Astrocyte (in vitro differentiated cells and primary cell): ENCODE data around the gene SAMHD1. TPM values are rescaled to one million over a fixed set of nuclear protein-coding genes. Genes with fewer than 3 reads are reported as not detected.

Source experiments
- DNase-seq: peaks from one replicate; pipeline ENCODE4 v3.0.0-alpha.2; 2010; ENCODE audit warnings: low read depth
- FAIRE-seq: peaks from 2 replicates; lab custom pipeline; 2011; peaks lifted over from hg19 to GRCh38; lab: Jason Lieb, UNC
- H2AFZ ChIP-seq: 2 replicates; pipeline ENCODE4 v1.6.0; 2012; ENCODE audit warnings: low read depth, low read length, inconsistent platforms
- H3K27ac ChIP-seq: 2 replicates; pipeline ENCODE4 v1.5.1; 2011; ENCODE audit warnings: low read depth, low read length, inconsistent platforms
- H3K27me3 ChIP-seq: 2 replicates; pipeline ENCODE4 v1.6.0; 2011; ENCODE audit warnings: low read length, inconsistent platforms; ENCODE audit not compliant: insufficient read depth
- H3K36me3 ChIP-seq: 2 replicates; pipeline ENCODE4 v1.5.1; 2011; ENCODE audit warnings: low read length, inconsistent platforms; ENCODE audit not compliant: insufficient read depth
- H3K4me1 ChIP-seq: 2 replicates; pipeline ENCODE4 v1.5.1; 2011; ENCODE audit warnings: low read length, inconsistent platforms; ENCODE audit not compliant: insufficient read depth
- H3K4me2 ChIP-seq: 2 replicates; pipeline ENCODE4 v1.6.0; 2012; ENCODE audit warnings: low read length, inconsistent platforms
- H3K4me3 ChIP-seq: 2 replicates; pipeline ENCODE4 v1.5.1; 2011; ENCODE audit warnings: low read depth, mild to moderate bottlenecking, low read length, inconsistent platforms; ENCODE audit not compliant: insufficient read depth
- H3K79me2 ChIP-seq: 2 replicates; pipeline ENCODE4 v1.6.0; 2012; ENCODE audit warnings: mild to moderate bottlenecking, low read length, inconsistent platforms; ENCODE audit not compliant: insufficient read depth
- H3K9ac ChIP-seq: 2 replicates; pipeline ENCODE4 v1.6.0; 2012; ENCODE audit warnings: mild to moderate bottlenecking, low read length, inconsistent platforms
- H3K9me3 ChIP-seq: 2 replicates; pipeline ENCODE4 v1.5.1; 2012; ENCODE audit warnings: low read depth, mild to moderate bottlenecking, low read length, inconsistent platforms; ENCODE audit not compliant: insufficient read depth
- H4K20me1 ChIP-seq: 2 replicates; pipeline ENCODE4 v1.6.0; 2012; ENCODE audit warnings: low read length, inconsistent platforms; ENCODE audit not compliant: insufficient read depth
- H3K27ac Mint-ChIP-seq: one replicate; pipeline ENCODE4 v1.8.0; 2021; ENCODE audit warnings: mild to moderate bottlenecking, mixed read lengths; ENCODE audit not compliant: unreplicated experiment
- H3K27me3 Mint-ChIP-seq: one replicate; pipeline ENCODE4 v1.8.0; 2021; ENCODE audit warnings: low read depth, mixed read lengths; ENCODE audit not compliant: unreplicated experiment
- H3K36me3 Mint-ChIP-seq: one replicate; pipeline ENCODE4 v1.8.0; 2021; ENCODE audit warnings: low read depth, mixed read lengths; ENCODE audit not compliant: unreplicated experiment
- H3K4me1 Mint-ChIP-seq: one replicate; pipeline ENCODE4 v1.8.0; 2021; ENCODE audit warnings: low read depth, mixed read lengths; ENCODE audit not compliant: unreplicated experiment
- H3K4me3 Mint-ChIP-seq: one replicate; pipeline ENCODE4 v1.8.0; 2021; ENCODE audit warnings: mild to moderate bottlenecking, moderate library complexity, mixed read lengths; ENCODE audit not compliant: unreplicated experiment
- H3K9me3 Mint-ChIP-seq: one replicate; pipeline ENCODE4 v1.8.0; 2021; ENCODE audit warnings: mild to moderate bottlenecking, mixed read lengths; ENCODE audit not compliant: unreplicated experiment
- EZH2 ChIP-seq: IDR thresholded peaks from 2 replicates; pipeline ENCODE4 v1.6.1; 2012; ENCODE audit warnings: mild to moderate bottlenecking, low read length, inconsistent platforms; ENCODE audit not compliant: insufficient read depth
- total RNA-seq: library from RNA; stranded (reverse); gene quantifications from 2 replicates; pipeline ENCODE4 v1.2.1, GENCODE V29; 2021
- TF ChIP-seq, protein P1 (sequence below): IDR thresholded peaks from 2 replicates; pipeline ENCODE4 v1.5.1; 2011; ENCODE audit warnings: low read depth, mild to moderate bottlenecking, inconsistent platforms, low read length, moderate library complexity; ENCODE audit not compliant: insufficient read depth

SAMHD1 gene
- total RNA-seq, 1 donor from 2014 or later = 99.7 TPM

DNA sequence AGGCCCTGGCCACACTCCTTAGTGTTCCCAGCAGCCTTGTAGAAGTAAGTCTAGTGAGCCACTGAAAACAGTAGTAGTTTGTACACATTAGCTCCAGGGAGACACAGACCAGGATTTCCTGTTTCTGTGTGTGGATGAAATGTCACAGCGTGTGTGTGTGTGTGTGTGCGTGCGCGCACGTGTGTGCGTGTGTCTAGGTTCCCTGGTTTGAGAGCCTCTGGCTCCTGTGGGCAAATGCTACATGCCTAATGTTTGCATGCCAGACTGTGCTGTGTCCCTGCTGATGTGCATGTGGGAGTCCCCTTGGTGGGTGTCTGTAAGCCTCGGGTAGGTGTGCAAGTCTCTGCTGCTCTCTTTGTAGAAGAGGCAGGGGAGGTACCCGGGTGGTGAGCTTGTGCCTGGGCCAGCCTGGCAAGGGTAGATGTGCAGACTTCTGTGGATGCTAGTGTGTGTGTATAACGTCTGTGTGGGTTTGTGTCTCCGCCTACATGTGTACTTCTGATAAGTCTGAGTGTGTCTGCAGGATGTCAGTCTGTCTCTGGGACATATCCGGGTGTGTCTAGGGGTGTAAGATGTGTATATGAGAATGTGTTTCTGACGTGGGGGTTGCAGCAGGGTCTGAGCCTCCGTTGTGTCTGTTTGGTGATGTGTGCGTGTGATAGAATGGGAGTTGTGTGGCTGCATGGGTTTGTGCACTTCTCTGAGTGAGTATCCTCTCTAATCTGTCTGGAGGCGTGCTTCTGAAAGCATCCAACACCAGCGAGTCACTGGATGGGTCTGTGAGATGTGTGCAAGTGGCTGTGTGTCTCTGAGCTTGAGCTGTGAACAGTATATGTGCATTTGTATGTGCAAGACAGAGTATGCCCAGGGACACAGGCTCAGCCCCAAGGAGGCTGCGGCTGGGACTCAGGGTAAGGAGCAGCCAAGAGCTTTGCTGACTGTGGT lies 94.5 kb downstream of the SAMHD1 start:
- no peak overlapping the region for H2AFZ ChIP-seq
- Mint-ChIP-seq H3K9me3 (peaks cover 1% of the 10 kb centered on the region), H3K4me1 (peaks cover 40% of the 10 kb centered on the region), H3K36me3 (peaks cover 8% of the 10 kb centered on the region), H3K27me3 (no peaks in the 10 kb centered on the region), H3K27ac (peak overlapping the region; percentile 34), H3K4me3 (peak overlapping the region; percentile 42)
- H4K20me1 ChIP-seq = peaks cover 89% of the 10 kb centered on the region
- H3K4me1 ChIP-seq = peaks cover 64% of the 10 kb centered on the region
- peak overlapping the region; percentile 49 for H3K4me2 ChIP-seq
- FAIRE-seq (no peak), DNase-seq (no peak)
- H3K27ac ChIP-seq = peak overlapping the region; percentile 2
- peak overlapping the region; percentile 22 for H3K9ac ChIP-seq
- H3K9me3 ChIP-seq = no peaks in the 10 kb centered on the region
- H3K27me3 ChIP-seq = no peaks in the 10 kb centered on the region
- peaks cover 98% of the 10 kb centered on the region for H3K79me2 ChIP-seq
- no peaks in the 10 kb centered on the region for H3K36me3 ChIP-seq
- H3K4me3 ChIP-seq = no peak overlapping the region
- no peak for TF ChIP-seq EZH2
- TF ChIP-seq, protein P1, sequence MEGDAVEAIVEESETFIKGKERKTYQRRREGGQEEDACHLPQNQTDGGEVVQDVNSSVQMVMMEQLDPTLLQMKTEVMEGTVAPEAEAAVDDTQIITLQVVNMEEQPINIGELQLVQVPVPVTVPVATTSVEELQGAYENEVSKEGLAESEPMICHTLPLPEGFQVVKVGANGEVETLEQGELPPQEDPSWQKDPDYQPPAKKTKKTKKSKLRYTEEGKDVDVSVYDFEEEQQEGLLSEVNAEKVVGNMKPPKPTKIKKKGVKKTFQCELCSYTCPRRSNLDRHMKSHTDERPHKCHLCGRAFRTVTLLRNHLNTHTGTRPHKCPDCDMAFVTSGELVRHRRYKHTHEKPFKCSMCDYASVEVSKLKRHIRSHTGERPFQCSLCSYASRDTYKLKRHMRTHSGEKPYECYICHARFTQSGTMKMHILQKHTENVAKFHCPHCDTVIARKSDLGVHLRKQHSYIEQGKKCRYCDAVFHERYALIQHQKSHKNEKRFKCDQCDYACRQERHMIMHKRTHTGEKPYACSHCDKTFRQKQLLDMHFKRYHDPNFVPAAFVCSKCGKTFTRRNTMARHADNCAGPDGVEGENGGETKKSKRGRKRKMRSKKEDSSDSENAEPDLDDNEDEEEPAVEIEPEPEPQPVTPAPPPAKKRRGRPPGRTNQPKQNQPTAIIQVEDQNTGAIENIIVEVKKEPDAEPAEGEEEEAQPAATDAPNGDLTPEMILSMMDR = no peak

DNA sequence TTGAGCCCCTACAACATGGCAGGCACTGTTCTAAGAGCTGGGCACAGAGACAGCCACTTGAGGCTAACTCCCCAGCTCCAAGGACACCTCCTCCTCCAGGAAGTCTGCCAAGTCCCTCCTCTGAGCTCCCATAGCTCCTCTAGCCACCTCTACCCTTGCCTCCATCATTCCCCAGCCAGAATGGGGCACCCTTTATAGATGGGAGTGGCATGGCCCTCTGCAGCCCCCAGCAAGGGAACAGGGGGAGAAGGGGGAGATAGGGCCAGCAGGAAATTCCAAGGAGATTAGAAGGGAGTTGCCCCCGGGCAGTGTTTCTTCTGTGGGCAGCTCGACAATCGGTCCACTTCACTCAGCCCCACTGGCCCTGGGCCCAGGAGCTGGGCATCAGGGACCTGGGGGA lies 95.3 kb downstream of the SAMHD1 start:
- Mint-ChIP-seq H3K4me3 (no peak overlapping the region), H3K27me3 (no peaks in the 10 kb centered on the region), H3K27ac (no peak overlapping the region), H3K4me1 (peaks cover 38% of the 10 kb centered on the region), H3K36me3 (peaks cover 12% of the 10 kb centered on the region), H3K9me3 (peaks cover 1% of the 10 kb centered on the region)
- peaks cover 88% of the 10 kb centered on the region for H4K20me1 ChIP-seq
- no peak overlapping the region for H2AFZ ChIP-seq
- FAIRE-seq (no peak), DNase-seq (no peak)
- peak overlapping the region; percentile 22 for H3K9ac ChIP-seq
- H3K4me2 ChIP-seq = peak overlapping the region; percentile 49
- peaks cover 57% of the 10 kb centered on the region for H3K4me1 ChIP-seq
- H3K27ac ChIP-seq = no peak overlapping the region
- H3K9me3 ChIP-seq = no peaks in the 10 kb centered on the region
- H3K36me3 ChIP-seq = no peaks in the 10 kb centered on the region
- H3K4me3 ChIP-seq = no peak overlapping the region
- no peaks in the 10 kb centered on the region for H3K27me3 ChIP-seq
- TF ChIP-seq, protein P1 = no peak
- TF ChIP-seq EZH2 = no peak
- peaks cover 98% of the 10 kb centered on the region for H3K79me2 ChIP-seq
